ENCODE results near the gene CTNNA3.

DNA sequence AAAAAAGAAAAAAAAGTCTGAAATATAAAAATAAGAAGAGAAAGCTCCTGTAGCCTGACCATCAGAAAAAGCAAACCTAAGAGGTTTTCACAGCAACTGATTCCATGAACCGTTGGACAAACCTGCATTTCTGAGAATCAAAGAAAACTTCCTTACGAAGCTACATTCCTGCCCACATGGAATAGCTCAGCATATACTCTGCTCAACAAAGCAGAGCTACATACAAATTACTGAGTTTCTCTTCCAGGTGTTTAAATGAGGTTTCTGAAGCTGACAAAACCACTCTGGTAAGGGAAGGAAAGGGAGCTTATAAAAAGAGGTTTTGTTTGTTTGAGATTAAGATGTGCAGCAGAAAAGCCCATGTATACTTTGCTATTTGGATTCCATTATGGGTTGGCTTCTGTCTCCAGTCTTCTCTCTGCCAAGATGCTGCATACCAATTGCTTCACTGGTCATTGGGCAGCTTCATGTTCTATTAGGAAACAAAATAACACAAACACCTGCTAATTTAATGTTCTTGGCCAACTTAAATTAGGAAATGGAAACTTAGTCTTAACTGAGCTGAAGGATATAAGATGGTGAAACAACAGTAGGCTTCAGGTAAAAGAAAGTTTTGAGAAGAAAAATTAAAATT lies 456.0 kb downstream of the CTNNA3 start:
- no peak for TF ChIP-seq EZH2phosphoT487 (IDR thresholded peaks at IDR 0.05; ENCODE audit: borderline replicate concordance, low read length)
- no peak for TF ChIP-seq CTCF (IDR thresholded peaks at IDR 0.05; ENCODE audit: low read depth, low read length, poor library complexity, severe bottlenecking)

Data from DOHH2 (cell line).